ENCODE data around the gene ZNF749. TPM values are rescaled to one million over a fixed set of nuclear protein-coding genes. Genes with fewer than 3 reads are reported as not detected.

Gene ZNF749
- total and polyA plus RNA-seq, 10 of the 15 experiments (the other 5 are each of a cell fraction or from before 2014, with no cell fraction given), result 3.1 to 20.2 (median 13.7) TPM

DNA sequence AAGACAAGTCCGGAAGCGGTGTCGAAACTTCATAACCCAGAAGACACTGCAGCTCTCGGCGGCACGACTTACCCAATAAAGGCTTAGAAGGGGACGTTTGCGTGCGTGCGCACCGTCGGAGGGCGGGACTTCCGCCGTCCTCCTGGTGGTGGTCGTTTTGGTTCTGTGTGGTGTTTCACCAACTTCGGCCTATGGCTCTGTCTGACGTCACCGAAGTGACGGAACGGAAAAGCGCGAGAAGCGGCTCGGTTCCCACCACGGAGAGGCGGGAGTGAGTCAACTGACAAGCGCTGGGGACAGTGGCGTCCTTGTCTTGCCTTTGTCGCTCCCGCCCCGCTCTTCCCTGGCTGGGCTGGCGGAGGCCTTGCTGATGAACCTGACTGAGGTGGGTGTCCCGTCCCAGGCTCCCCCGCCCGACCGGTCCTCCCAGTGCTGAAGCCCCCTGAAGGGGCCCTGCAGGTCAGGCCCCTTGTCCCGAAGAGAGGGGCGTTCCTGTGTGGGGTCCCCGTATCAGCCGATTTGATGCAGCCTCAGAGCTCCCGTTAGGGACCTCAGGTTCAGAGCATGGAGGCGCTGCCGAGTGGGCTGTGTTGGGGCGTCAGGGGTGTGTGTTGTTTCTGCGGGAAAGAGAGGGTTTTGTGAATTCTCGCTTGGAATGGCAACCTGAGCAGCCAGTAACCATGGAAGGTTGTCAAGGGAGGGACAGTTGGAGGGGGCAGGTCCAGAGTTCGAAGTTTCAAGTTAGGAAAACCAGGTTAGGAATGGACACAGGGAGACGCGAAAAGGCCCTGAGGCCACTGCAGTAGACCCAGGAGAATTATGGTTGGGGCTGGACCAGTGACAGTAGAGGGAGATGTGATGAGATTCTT is 45.2 kb upstream of the ZNF749 start, which contains the start of gene ZNF548 (continued):
- TF ChIP-seq ZBTB11 (CRISPR knock-in tag; IDR thresholded peaks at IDR 0.05), result no peak
- TF ChIP-seq RCOR1 (conservative IDR thresholded peaks at IDR 0.05; ENCODE audit: low read depth, low read length), result no peak
- TF ChIP-seq ZSCAN29 (IDR thresholded peaks at IDR 0.05), result no peak
- no peak for TF ChIP-seq DPF2 (IDR thresholded peaks at IDR 0.05)
- TF ChIP-seq ZNF622 (IDR thresholded peaks at IDR 0.05), result no peak
- TF ChIP-seq, protein P1, sequence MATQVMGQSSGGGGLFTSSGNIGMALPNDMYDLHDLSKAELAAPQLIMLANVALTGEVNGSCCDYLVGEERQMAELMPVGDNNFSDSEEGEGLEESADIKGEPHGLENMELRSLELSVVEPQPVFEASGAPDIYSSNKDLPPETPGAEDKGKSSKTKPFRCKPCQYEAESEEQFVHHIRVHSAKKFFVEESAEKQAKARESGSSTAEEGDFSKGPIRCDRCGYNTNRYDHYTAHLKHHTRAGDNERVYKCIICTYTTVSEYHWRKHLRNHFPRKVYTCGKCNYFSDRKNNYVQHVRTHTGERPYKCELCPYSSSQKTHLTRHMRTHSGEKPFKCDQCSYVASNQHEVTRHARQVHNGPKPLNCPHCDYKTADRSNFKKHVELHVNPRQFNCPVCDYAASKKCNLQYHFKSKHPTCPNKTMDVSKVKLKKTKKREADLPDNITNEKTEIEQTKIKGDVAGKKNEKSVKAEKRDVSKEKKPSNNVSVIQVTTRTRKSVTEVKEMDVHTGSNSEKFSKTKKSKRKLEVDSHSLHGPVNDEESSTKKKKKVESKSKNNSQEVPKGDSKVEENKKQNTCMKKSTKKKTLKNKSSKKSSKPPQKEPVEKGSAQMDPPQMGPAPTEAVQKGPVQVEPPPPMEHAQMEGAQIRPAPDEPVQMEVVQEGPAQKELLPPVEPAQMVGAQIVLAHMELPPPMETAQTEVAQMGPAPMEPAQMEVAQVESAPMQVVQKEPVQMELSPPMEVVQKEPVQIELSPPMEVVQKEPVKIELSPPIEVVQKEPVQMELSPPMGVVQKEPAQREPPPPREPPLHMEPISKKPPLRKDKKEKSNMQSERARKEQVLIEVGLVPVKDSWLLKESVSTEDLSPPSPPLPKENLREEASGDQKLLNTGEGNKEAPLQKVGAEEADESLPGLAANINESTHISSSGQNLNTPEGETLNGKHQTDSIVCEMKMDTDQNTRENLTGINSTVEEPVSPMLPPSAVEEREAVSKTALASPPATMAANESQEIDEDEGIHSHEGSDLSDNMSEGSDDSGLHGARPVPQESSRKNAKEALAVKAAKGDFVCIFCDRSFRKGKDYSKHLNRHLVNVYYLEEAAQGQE (IDR thresholded peaks at IDR 0.05; ENCODE audit: low read depth, low read length), result 0 out of 2 replicates have a peak, but pooled peaks have one; percentile 3
- TF ChIP-seq BCL11A (IDR thresholded peaks at IDR 0.05; ENCODE audit: low read depth, low read length), result no peak
- TF ChIP-seq CHD1 (IDR thresholded peaks at IDR 0.05; ENCODE audit: low read depth, low read length), result no peak
- TF ChIP-seq SRF (IDR thresholded peaks at IDR 0.05; ENCODE audit: low read depth in 2 of 2, low read length in 2 of 2), result no peak
- TF ChIP-seq RUNX3 (IDR thresholded peaks at IDR 0.05; ENCODE audit: low read length), result peak; percentile 81
- TF ChIP-seq MEF2A (IDR thresholded peaks at IDR 0.05; ENCODE audit: insufficient read depth, low read depth, low read length), result no peak
- TF ChIP-seq SREBF1 (IDR thresholded peaks at IDR 0.05; ENCODE audit: low read length), result no peak; the same call in 1 of the 2 replicates
- TF ChIP-seq, protein P2, sequence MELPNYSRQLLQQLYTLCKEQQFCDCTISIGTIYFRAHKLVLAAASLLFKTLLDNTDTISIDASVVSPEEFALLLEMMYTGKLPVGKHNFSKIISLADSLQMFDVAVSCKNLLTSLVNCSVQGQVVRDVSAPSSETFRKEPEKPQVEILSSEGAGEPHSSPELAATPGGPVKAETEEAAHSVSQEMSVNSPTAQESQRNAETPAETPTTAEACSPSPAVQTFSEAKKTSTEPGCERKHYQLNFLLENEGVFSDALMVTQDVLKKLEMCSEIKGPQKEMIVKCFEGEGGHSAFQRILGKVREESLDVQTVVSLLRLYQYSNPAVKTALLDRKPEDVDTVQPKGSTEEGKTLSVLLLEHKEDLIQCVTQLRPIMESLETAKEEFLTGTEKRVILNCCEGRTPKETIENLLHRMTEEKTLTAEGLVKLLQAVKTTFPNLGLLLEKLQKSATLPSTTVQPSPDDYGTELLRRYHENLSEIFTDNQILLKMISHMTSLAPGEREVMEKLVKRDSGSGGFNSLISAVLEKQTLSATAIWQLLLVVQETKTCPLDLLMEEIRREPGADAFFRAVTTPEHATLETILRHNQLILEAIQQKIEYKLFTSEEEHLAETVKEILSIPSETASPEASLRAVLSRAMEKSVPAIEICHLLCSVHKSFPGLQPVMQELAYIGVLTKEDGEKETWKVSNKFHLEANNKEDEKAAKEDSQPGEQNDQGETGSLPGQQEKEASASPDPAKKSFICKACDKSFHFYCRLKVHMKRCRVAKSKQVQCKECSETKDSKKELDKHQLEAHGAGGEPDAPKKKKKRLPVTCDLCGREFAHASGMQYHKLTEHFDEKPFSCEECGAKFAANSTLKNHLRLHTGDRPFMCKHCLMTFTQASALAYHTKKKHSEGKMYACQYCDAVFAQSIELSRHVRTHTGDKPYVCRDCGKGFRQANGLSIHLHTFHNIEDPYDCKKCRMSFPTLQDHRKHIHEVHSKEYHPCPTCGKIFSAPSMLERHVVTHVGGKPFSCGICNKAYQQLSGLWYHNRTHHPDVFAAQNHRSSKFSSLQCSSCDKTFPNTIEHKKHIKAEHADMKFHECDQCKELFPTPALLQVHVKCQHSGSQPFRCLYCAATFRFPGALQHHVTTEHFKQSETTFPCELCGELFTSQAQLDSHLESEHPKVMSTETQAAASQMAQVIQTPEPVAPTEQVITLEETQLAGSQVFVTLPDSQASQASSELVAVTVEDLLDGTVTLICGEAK (IDR thresholded peaks at IDR 0.05; ENCODE audit: borderline replicate concordance), result peak; percentile 92
- no peak for TF ChIP-seq ZBTB33 (IDR thresholded peaks at IDR 0.05)

All from GM12878 (cell line).